Mesendoderm (in vitro differentiated cells): ENCODE data around the gene CCR9.

ENCODE experiments used
- DNase-seq: peaks from one replicate; pipeline ENCODE4 v3.0.0; 2013
- H2AK5ac ChIP-seq: 2 replicates; pipeline ENCODE4 v1.6.1; 2013; ENCODE audit warnings: low read length, inconsistent platforms
- H2BK120ac ChIP-seq: 2 replicates; pipeline ENCODE4 v1.6.1; 2013; ENCODE audit warnings: low read depth, mild to moderate bottlenecking, low read length, moderate library complexity, mixed read lengths
- H2BK15ac ChIP-seq: replicated peaks from 2 replicates; pipeline ENCODE4 v1.6.1; 2013; ENCODE audit warnings: low read depth, mild to moderate bottlenecking, moderate library complexity
- H2BK5ac ChIP-seq: 2 replicates; pipeline ENCODE4 v1.6.1; 2013; ENCODE audit warnings: low read length, inconsistent platforms
- H3K18ac ChIP-seq: 2 replicates; pipeline ENCODE4 v1.6.1; 2013; ENCODE audit warnings: mild to moderate bottlenecking, low read length, mixed read lengths
- H3K23ac ChIP-seq: one replicate; pipeline ENCODE4 v1.6.1; 2013; ENCODE audit warnings: low read length
- H3K27ac ChIP-seq: 2 replicates; pipeline ENCODE4 v1.5.1; 2013; ENCODE audit warnings: low read depth, mild to moderate bottlenecking, inconsistent platforms, low read length, moderate library complexity
- H3K27me3 ChIP-seq: 2 replicates; pipeline ENCODE4 v1.6.1; 2013; ENCODE audit warnings: low read length, control low read depth, mild to moderate bottlenecking, inconsistent platforms; ENCODE audit not compliant: insufficient read depth, poor library complexity
- H3K36me3 ChIP-seq: 2 replicates; pipeline ENCODE4 v1.6.1; 2013; ENCODE audit warnings: low read length, inconsistent platforms; ENCODE audit not compliant: control insufficient read depth, insufficient read depth
- H3K4ac ChIP-seq: one replicate; pipeline ENCODE4 v1.6.1; 2013; ENCODE audit warnings: low read depth, mild to moderate bottlenecking, low read length, moderate library complexity
- H3K4me1 ChIP-seq: 2 replicates; pipeline ENCODE4 v1.6.1; 2013; ENCODE audit warnings: low read depth, low read length, inconsistent platforms; ENCODE audit not compliant: control insufficient read depth
- H3K4me2 ChIP-seq: 2 replicates; pipeline ENCODE4 v1.6.1; 2013; ENCODE audit warnings: low read length
- H3K4me3 ChIP-seq: 2 replicates; pipeline ENCODE4 v1.5.1; 2013; ENCODE audit warnings: mild to moderate bottlenecking, low read length
- H3K56ac ChIP-seq: one replicate; pipeline ENCODE4 v1.6.1; 2013; ENCODE audit warnings: low read length
- H3K79me1 ChIP-seq: 2 replicates; pipeline ENCODE4 v1.6.1; 2013; ENCODE audit warnings: low read length, inconsistent platforms
- H3K79me2 ChIP-seq: 2 replicates; pipeline ENCODE4 v1.6.1; 2013; ENCODE audit warnings: mild to moderate bottlenecking, low read length; ENCODE audit not compliant: control insufficient read depth, insufficient read depth
- H3K9ac ChIP-seq: 2 replicates; pipeline ENCODE4 v1.6.1; 2013; ENCODE audit warnings: low read length, inconsistent platforms
- H4K5ac ChIP-seq: one replicate; pipeline ENCODE4 v1.6.1; 2013; ENCODE audit warnings: low read length
- H4K8ac ChIP-seq: one replicate; pipeline ENCODE4 v1.6.1; 2013; ENCODE audit warnings: low read depth, mild to moderate bottlenecking, control low read depth, low read length, moderate library complexity
- WGBS: extraction: QIAGEN DNeasy Blood & Tissue Kit; methylation state at CpG from one replicate; pipeline ENCODE4 v1.1.7; 2013; ENCODE audit warnings: low lambda C conversion rate, missing lambda C conversion rate; ENCODE audit not compliant: insufficient coverage; ENCODE audit errors: extremely low coverage; 5-methylcytosine and 5-hydroxymethylcytosine counted together

Gene CCR9

DNA sequence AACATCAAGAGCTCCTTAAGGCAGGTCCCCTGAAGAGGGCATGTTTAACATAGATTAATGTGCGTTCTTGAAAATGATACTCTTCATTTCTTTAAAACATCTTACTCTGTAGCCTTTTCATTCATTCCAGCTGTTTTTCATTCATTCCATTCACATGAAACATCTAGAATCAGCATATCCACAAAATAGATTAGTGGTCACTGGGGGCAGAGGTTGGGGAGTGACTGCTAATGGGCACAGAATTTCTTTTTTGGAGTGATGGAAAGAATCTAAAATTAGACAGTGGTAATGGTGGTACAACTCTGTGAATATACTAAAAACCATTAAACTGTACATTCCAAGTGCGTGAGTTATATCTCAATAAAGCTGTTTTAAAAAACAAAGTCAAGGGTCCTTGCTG lies 41.5 kb downstream of the CCR9 start:
- no peak overlapping the region for H3K4me2 ChIP-seq
- H3K27me3 ChIP-seq: no peaks in the 10 kb centered on the region
- no peak overlapping the region for H4K5ac ChIP-seq
- no CpG with 5 or more reads among the region's 2 CpGs for WGBS
- H3K79me2 ChIP-seq: no peaks in the 10 kb centered on the region
- no peak overlapping the region for H3K4ac ChIP-seq
- no peak overlapping the region for H3K18ac ChIP-seq
- H3K4me3 ChIP-seq: no peak overlapping the region
- no peak overlapping the region for H2BK15ac ChIP-seq
- no peaks in the 10 kb centered on the region for H3K79me1 ChIP-seq
- no peak overlapping the region for H2BK120ac ChIP-seq
- H2BK5ac ChIP-seq: no peak overlapping the region
- H3K36me3 ChIP-seq: no peaks in the 10 kb centered on the region
- H3K27ac ChIP-seq: no peak overlapping the region
- no peak overlapping the region for H3K23ac ChIP-seq
- H4K8ac ChIP-seq: no peak overlapping the region
- H3K9ac ChIP-seq: no peak overlapping the region
- no peak for DNase-seq
- H2AK5ac ChIP-seq: no peak overlapping the region
- H3K4me1 ChIP-seq: no peaks in the 10 kb centered on the region
- H3K56ac ChIP-seq: no peak overlapping the region

DNA sequence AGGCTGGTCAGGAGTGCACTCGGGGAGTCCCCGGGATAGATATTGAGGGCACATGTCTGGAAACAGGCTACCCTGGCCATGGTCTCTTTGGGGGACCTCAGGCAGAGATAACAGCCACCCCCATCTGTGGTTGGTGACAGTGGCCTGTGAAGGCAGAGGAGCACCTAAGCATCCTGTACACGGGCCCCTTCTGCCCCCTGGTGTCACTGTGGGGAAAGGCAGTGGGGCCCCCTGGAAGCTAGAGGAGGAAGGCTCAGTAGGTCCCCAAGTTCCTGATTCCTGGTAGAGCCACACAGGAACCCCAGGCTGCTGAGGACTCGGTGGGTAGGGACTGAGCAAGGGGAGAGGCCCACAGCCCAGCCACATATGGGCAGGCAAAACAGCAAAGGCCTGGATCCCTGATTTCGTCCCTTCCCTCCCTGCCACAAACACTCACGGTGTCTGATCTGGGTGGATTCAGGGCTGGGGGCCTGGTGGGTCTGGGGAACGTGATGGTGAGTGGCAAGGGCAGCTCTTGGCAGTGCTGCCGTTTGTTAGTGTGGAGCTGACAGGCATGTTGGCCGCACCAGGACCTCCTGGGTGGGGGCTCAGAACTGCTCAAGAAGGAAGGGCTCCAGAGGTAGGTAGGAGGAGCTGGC lies 42.8 kb downstream of the CCR9 start:
- Histone ChIP-seq H4K8ac (no peak overlapping the region), H3K4ac (no peak overlapping the region), H3K23ac (no peak overlapping the region), H3K4me3 (no peak overlapping the region), H3K9ac (no peak overlapping the region), H2BK15ac (no peak overlapping the region), H3K56ac (no peak overlapping the region), H3K36me3 (no peaks in the 10 kb centered on the region), H3K79me2 (no peaks in the 10 kb centered on the region), H3K18ac (no peak overlapping the region), H2AK5ac (no peak overlapping the region), H3K79me1 (no peaks in the 10 kb centered on the region), H2BK120ac (no peak overlapping the region), H2BK5ac (no peak overlapping the region), H3K4me2 (no peak overlapping the region), H3K27me3 (no peaks in the 10 kb centered on the region), H4K5ac (no peak overlapping the region), H3K4me1 (no peaks in the 10 kb centered on the region), H3K27ac (no peak overlapping the region)
- DNase-seq: peak; percentile 38
- WGBS: no CpG with 5 or more reads among the region's 9 CpGs

DNA sequence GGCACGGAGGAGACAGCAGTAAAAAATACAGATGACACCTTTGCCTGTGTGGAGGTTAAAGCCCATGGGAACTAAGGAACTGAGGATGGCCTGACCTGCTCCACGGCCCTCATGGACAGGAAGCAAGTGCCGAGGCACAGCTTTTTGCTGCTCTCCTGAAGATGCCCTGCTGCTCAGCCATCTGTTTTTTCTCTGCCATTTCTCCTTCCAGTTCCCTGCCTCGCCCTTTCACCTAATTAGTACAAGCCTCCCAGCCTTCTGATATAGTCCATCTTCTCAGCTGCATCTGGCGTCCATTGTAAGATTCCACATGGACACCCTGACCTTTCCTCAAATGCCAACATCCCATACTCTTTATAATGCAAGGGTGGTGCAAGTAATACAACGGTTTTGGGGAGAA lies 45.2 kb downstream of the CCR9 start:
- WGBS: no CpG with 5 or more reads among the region's 6 CpGs
- H2BK5ac ChIP-seq: no peak overlapping the region
- no peaks in the 10 kb centered on the region for H3K79me2 ChIP-seq
- H3K56ac ChIP-seq: no peak overlapping the region
- no peak overlapping the region for H3K4me2 ChIP-seq
- no peak for DNase-seq
- no peak overlapping the region for H3K4ac ChIP-seq
- H2AK5ac ChIP-seq: no peak overlapping the region
- no peak overlapping the region for H3K9ac ChIP-seq
- H3K36me3 ChIP-seq: no peaks in the 10 kb centered on the region
- H4K5ac ChIP-seq: no peak overlapping the region
- no peaks in the 10 kb centered on the region for H3K4me1 ChIP-seq
- no peak overlapping the region for H3K18ac ChIP-seq
- H4K8ac ChIP-seq: no peak overlapping the region
- no peaks in the 10 kb centered on the region for H3K79me1 ChIP-seq
- no peak overlapping the region for H2BK15ac ChIP-seq
- H3K4me3 ChIP-seq: no peak overlapping the region
- no peak overlapping the region for H3K23ac ChIP-seq
- no peaks in the 10 kb centered on the region for H3K27me3 ChIP-seq
- H2BK120ac ChIP-seq: no peak overlapping the region
- no peak overlapping the region for H3K27ac ChIP-seq

DNA sequence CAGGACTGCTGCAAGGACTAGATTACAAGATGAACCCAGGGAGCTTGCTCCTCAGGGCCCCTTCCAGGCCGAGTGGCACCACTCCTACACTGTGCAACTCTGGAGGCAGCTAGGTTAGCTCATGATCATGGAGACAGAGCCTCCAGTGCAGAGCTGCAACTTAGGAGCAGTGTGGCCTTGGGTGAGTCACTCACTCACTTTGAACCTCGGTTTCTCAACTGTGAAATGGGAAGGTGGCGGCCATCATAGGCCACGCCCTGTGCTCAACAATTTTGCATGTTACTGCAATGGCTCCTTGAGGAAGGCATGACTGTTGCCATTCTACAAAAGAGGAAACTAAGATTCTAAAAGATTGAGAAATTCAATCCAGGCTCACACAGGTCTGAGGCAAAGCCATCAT lies 45.8 kb downstream of the CCR9 start:
- no peaks in the 10 kb centered on the region for H3K27me3 ChIP-seq
- DNase-seq: no peak
- H2AK5ac ChIP-seq: no peak overlapping the region
- H4K8ac ChIP-seq: no peak overlapping the region
- no peak overlapping the region for H3K4me2 ChIP-seq
- no peak overlapping the region for H2BK5ac ChIP-seq
- no peaks in the 10 kb centered on the region for H3K79me2 ChIP-seq
- H4K5ac ChIP-seq: no peak overlapping the region
- no peaks in the 10 kb centered on the region for H3K36me3 ChIP-seq
- H2BK15ac ChIP-seq: no peak overlapping the region
- H3K4ac ChIP-seq: no peak overlapping the region
- H3K27ac ChIP-seq: no peak overlapping the region
- H3K4me1 ChIP-seq: no peaks in the 10 kb centered on the region
- no CpG with 5 or more reads among the region's 4 CpGs for WGBS
- H3K9ac ChIP-seq: no peak overlapping the region
- H2BK120ac ChIP-seq: no peak overlapping the region
- no peak overlapping the region for H3K56ac ChIP-seq
- no peaks in the 10 kb centered on the region for H3K79me1 ChIP-seq
- H3K23ac ChIP-seq: no peak overlapping the region
- H3K4me3 ChIP-seq: no peak overlapping the region
- H3K18ac ChIP-seq: no peak overlapping the region

GRCh38 chr3:45933591-45933990 lies 47.2 kb downstream of the CCR9 start:
- Histone ChIP-seq H3K4me3 (no peak overlapping the region), H3K56ac (no peak overlapping the region), H3K27me3 (no peaks in the 10 kb centered on the region), H2BK120ac (no peak overlapping the region), H2AK5ac (no peak overlapping the region), H3K4me1 (no peaks in the 10 kb centered on the region), H3K27ac (no peak overlapping the region), H3K36me3 (no peaks in the 10 kb centered on the region), H2BK15ac (no peak overlapping the region), H3K9ac (no peak overlapping the region), H4K8ac (no peak overlapping the region), H3K79me2 (no peaks in the 10 kb centered on the region), H2BK5ac (no peak overlapping the region), H4K5ac (no peak overlapping the region), H3K4ac (no peak overlapping the region), H3K79me1 (no peaks in the 10 kb centered on the region), H3K4me2 (no peak overlapping the region), H3K18ac (no peak overlapping the region), H3K23ac (no peak overlapping the region)
- DNase-seq: no peak
- WGBS: no CpG with 5 or more reads among the region's 4 CpGs

- WGBS: no CpG with 5 or more reads among the region's 9 CpGs
- no peaks in the 10 kb centered on the region for H3K36me3 ChIP-seq
These were observed 49.9 kb downstream of the CCR9 start for GRCh38 chr3:45936261-45936660.

More at GRCh38 chr3:45936261-45936660, 49.9 kb downstream of the CCR9 start:
- no peaks in the 10 kb centered on the region for H3K79me1 ChIP-seq
- no peak overlapping the region for H3K4me3 ChIP-seq
- no peak overlapping the region for H3K9ac ChIP-seq
- no peak overlapping the region for H3K23ac ChIP-seq
- no peak overlapping the region for H3K56ac ChIP-seq
- no peak overlapping the region for H2BK120ac ChIP-seq
- H3K4me2 ChIP-seq: no peak overlapping the region
- no peak for DNase-seq
- H2BK5ac ChIP-seq: no peak overlapping the region
- H3K27ac ChIP-seq: no peak overlapping the region
- H4K5ac ChIP-seq: no peak overlapping the region
- H3K79me2 ChIP-seq: no peaks in the 10 kb centered on the region
- no peak overlapping the region for H4K8ac ChIP-seq
- no peak overlapping the region for H2BK15ac ChIP-seq
- no peaks in the 10 kb centered on the region for H3K27me3 ChIP-seq
- no peaks in the 10 kb centered on the region for H3K4me1 ChIP-seq
- H3K4ac ChIP-seq: no peak overlapping the region
- no peak overlapping the region for H2AK5ac ChIP-seq
- H3K18ac ChIP-seq: no peak overlapping the region
